ENCODE results near the gene CDC42BPA.
"Not testable (repeated sequence)": the region's sequence is repeated elsewhere in the genome, so short reads cannot be mapped to it uniquely, and the experiment has no call there.

Gene CDC42BPA

GRCh38 chr1:227318016-227318852, at the start of gene CDC42BPA:
Gene CDC42BPA (minus strand): TSS chr1:227318492. CDS start chr1:227317182, 1,310 bp downstream.
- DNase-seq, result peak; percentile 36

GRCh38 chr1:227368009-227368408, 49.7 kb upstream of the CDC42BPA start:
- DNase-seq, result no peak

- no peak for DNase-seq
Observed at GRCh38 chr1:227365473-227366431, 47.5 kb upstream of the CDC42BPA start.

- DNase-seq, result no peak
Observed at GRCh38 chr1:227364657-227365056, 46.4 kb upstream of the CDC42BPA start.

- no peak for DNase-seq
Observed at GRCh38 chr1:227363825-227364224, 45.5 kb upstream of the CDC42BPA start.

- DNase-seq, result no peak
Observed at GRCh38 chr1:227362039-227362438, 43.7 kb upstream of the CDC42BPA start.

GRCh38 chr1:227357927-227358302, 39.6 kb upstream of the CDC42BPA start:
- DNase-seq, result no peak

GRCh38 chr1:227357171-227357926, 39.1 kb upstream of the CDC42BPA start:
- no peak for DNase-seq

- DNase-seq, result no peak
Observed at GRCh38 chr1:227356620-227357146, 38.4 kb upstream of the CDC42BPA start.

GRCh38 chr1:227355542-227356245, 37.4 kb upstream of the CDC42BPA start:
- no peak for DNase-seq

GRCh38 chr1:227353186-227353585, 34.9 kb upstream of the CDC42BPA start:
- no peak for DNase-seq

GRCh38 chr1:227352164-227352563, 33.9 kb upstream of the CDC42BPA start:
- DNase-seq, result not testable (repeated sequence)

- DNase-seq, result no peak
Observed at GRCh38 chr1:227351443-227351842, 33.2 kb upstream of the CDC42BPA start.

GRCh38 chr1:227349967-227350366, 31.7 kb upstream of the CDC42BPA start:
- no peak for DNase-seq

GRCh38 chr1:227343727-227344551, 25.6 kb upstream of the CDC42BPA start:
- DNase-seq, result no peak

- DNase-seq, result no peak
Observed at GRCh38 chr1:227343206-227343605, 24.9 kb upstream of the CDC42BPA start.

- DNase-seq, result no peak
Observed at GRCh38 chr1:227342075-227342829, 24.0 kb upstream of the CDC42BPA start.

GRCh38 chr1:227336136-227336535, 17.8 kb upstream of the CDC42BPA start:
- DNase-seq, result not testable (repeated sequence)

- DNase-seq, result no peak
Observed at GRCh38 chr1:227335242-227336020, 17.1 kb upstream of the CDC42BPA start.
